ENCODE measurements around the gene CTNND1. TPM values are rescaled to one million over a fixed set of nuclear protein-coding genes. Genes with fewer than 3 reads are reported as not detected.

CTNND1 gene
- total and polyA plus RNA-seq, 9 of the 15 experiments (the other 6 are each of a cell fraction or from before 2014, with no cell fraction given) = 11.1 to 74.0 (median 43.3) TPM

GRCh38 chr11:57792060-57792541, 30.5 kb downstream of the CTNND1 start (continued):
- TF ChIP-seq KLF6 (CRISPR knock-in tag; IDR thresholded peaks at IDR 0.05; ENCODE audit: borderline replicate concordance) (no peak), GTF2E2 (tag; IDR thresholded peaks at IDR 0.05) (0 out of 2 replicates have a peak, but pooled peaks have one; percentile 54), CREB1 (IDR thresholded peaks at IDR 0.05) (no peak), CREB1 (CRISPR knock-in tag; IDR thresholded peaks at IDR 0.05) (no peak), ZNF76 (CRISPR knock-in tag; IDR thresholded peaks at IDR 0.05; ENCODE audit: borderline replicate concordance) (no peak), KDM5B (IDR thresholded peaks at IDR 0.05; ENCODE audit: insufficient replicate concordance, low read depth, low read length) (no peak), ZNF277 (CRISPR knock-in tag; IDR thresholded peaks at IDR 0.05; ENCODE audit: borderline replicate concordance) (no peak), MYNN (IDR thresholded peaks at IDR 0.05) (no peak), MYNN (CRISPR knock-in tag; IDR thresholded peaks at IDR 0.05) (no peak), TAF9B (IDR thresholded peaks at IDR 0.05; ENCODE audit: partially characterized antibody) (no peak), HDGF (IDR thresholded peaks at IDR 0.05) (no peak), ZNF253 (CRISPR knock-in tag; conservative IDR thresholded peaks at IDR 0.05) (no peak), ZSCAN29 (IDR thresholded peaks at IDR 0.05) (no peak), EWSR1 (IDR thresholded peaks at IDR 0.05; ENCODE audit: borderline replicate concordance, low read depth, partially characterized antibody) (no peak), SMARCA4 (IDR thresholded peaks at IDR 0.05) (0 out of 2 replicates have a peak, but pooled peaks have one; percentile 21), ZNF766 (CRISPR knock-in tag; conservative IDR thresholded peaks at IDR 0.05) (no peak), HMBOX1 (IDR thresholded peaks at IDR 0.05) (peak; percentile 73), NCOR1 (IDR thresholded peaks at IDR 0.05) (peak; percentile 43; the same call in 1 of the 2 replicates), ZBTB1 (CRISPR knock-in tag; IDR thresholded peaks at IDR 0.05; ENCODE audit: borderline replicate concordance, low read depth) (no peak), ATF3 (IDR thresholded peaks at IDR 0.05) (peak; percentile 52; the same call in 1 of the 2 replicates), ATF3 (CRISPR knock-in tag; conservative IDR thresholded peaks at IDR 0.05) (no peak), ZNF212 (CRISPR knock-in tag; IDR thresholded peaks at IDR 0.05) (no peak), XRCC3 (IDR thresholded peaks at IDR 0.05) (no peak), RBFOX2 (IDR thresholded peaks at IDR 0.05; ENCODE audit: low read depth, low read length) (no peak), RBM39 (optimal IDR thresholded peaks at IDR 0.05; ENCODE audit: low read depth, low read length) (no peak), MTA1 (IDR thresholded peaks at IDR 0.05; ENCODE audit: borderline replicate concordance) (no peak), SMAD1 (IDR thresholded peaks at IDR 0.05; ENCODE audit: low read depth, low read length, partially characterized antibody) (no peak), PRPF4 (IDR thresholded peaks at IDR 0.05; ENCODE audit: insufficient read depth, low read depth, low read length, poor library complexity, severe bottlenecking) (no peak), KLF13 (tag; IDR thresholded peaks at IDR 0.05; ENCODE audit: borderline replicate concordance, low read depth) (no peak), CREM (IDR thresholded peaks at IDR 0.05; ENCODE audit: low read depth) (peak; percentile 62)

Measured in K562 (cell line).